ENCODE results near the gene TMEM184A.
"Not testable (repeated sequence)": the region's sequence is repeated elsewhere in the genome, so short reads cannot be mapped to it uniquely, and the experiment has no call there.

TMEM184A gene

DNA sequence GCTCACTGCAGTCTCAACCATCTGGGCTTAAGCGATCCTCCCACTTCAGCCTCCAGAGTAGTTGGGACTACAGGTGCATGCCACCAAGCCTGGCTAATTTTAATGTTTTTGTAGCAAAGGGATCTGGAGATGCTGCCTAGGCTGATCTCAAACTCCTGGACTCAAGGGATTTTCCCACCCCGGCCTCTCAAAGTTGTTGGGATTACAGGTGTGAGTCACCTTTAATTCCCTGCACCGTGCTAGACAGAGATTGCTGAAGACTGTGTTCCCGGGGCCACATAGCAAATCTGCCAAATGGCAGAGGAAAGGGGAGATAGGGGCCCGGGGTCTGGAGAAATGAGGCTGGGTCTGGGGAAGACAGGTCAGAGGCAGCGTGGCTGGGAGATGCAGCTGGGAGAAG lies 34.5 kb upstream of the TMEM184A start:
- DNase-seq (ENCODE audit: low read depth in 2 of 2), result no peak

DNA sequence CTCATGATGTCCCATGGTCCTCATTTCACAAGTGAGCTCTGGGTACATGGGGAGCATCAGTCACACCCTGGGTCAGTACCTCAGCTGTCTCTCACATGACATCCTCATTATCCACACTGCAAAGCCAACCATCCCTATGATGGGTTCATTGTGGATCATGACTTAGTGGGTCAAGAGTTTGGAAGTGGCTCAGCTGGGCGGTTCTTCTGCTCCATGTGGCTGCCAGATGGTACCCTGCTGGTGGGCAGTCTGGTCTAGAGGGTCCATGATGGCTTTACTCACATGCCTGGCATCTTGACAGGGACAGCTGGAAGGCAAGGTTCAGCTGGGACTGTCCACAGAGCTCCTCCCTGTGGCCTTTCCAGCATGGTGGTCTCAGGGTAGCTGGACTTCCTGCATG lies 33.0 kb upstream of the TMEM184A start:
- no peak for DNase-seq (ENCODE audit: low read depth in 2 of 2)

DNA sequence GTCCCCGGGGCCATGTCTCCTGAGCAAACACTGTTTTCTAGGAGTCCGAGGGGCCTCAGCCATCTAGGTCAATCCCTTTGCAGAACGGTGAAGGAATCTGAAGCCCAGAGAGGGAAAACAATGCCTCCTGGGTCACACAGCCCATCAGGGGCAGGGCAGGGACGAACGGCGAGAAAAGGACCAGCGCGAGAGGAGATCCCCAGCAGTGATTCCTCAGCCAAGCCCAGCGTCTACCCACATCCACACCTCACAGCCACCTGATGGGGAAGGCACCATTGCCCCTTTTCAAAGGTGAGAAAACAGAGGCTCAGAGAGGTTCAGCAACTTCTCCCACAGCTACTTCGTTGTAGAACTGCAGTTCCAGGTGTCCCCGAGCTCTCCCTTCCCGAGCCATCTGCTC lies 31.7 kb upstream of the TMEM184A start:
- no peak for DNase-seq (ENCODE audit: low read depth in 2 of 2)

DNA sequence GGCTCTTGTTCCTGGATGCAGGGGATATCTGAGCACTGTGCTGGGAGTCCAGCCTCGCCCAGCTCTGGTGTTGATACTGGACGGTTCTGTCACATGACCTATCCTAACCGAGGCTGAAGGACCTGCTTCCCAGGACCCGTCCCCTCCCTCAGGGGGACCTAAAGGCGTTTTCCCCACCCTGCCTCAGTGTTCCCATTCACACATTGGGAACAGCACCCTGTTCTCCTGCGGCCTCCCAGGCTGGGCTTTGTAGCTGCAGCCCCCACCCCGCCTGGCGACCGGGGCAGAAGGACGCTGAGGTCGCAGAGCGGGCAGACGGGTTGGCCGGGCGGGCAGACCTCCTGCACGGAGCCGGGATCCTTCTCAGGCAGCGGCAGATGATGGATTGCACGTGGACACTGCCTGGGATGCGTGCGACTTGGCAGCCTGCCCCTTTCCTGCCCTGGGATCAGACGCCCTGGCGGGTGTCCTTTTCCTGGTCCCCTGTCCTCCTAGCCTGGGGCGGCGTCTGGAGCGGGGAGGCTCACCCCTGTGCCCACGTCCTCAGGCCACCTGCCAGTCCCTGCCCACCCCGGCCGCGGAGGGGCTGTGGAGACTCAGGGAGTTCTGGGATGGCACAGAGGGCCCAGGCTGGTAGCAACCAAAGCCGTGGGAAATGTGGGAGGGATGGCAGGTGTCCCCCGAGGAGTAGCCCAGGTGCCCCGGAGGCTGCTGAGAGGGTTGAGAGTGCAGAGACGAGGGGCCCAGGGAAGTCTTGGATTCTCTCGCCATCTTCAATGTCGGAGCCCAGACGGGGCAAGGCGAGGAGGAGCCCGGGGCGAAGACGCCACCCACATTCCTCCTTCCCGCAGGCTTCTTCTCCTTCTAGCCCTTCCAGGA lies 31.1 kb upstream of the TMEM184A start:
- no peak for DNase-seq (ENCODE audit: low read depth in 2 of 2)

DNA sequence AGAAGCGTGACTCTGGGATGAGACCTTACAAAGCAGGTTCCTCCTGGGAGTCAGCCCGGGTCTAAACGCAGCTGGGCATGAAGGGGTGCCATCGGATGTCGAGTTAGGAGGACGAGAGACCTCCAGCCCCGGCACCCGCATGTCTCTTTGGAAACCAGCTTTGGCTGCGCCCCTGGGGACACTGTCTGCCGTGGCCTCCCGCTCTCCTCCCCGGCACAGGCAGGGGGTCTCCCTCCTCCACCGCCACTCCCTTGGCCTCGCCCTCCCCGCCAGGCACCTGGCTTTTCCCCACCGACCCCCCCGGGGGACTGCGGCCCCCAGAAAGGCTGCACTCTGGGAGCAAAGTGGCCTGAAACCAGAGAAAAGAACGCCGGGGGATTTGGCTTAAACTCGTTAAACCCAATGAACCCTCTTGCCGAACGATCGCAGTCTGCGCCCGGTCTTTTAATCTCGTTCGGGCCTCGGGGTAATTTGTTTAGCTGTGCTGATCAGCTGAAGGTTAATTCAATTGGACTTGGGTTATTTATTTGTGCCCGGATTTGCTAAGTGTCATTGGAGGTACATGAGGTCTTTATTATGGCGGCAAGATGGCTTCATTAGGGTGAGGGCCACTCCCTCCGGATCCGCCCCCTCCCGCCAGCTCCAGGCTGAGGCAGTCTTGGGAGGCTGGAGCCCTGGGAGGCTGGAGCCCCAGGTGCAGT lies 30.3 kb upstream of the TMEM184A start:
- DNase-seq (ENCODE audit: low read depth in 2 of 2), result no peak

DNA sequence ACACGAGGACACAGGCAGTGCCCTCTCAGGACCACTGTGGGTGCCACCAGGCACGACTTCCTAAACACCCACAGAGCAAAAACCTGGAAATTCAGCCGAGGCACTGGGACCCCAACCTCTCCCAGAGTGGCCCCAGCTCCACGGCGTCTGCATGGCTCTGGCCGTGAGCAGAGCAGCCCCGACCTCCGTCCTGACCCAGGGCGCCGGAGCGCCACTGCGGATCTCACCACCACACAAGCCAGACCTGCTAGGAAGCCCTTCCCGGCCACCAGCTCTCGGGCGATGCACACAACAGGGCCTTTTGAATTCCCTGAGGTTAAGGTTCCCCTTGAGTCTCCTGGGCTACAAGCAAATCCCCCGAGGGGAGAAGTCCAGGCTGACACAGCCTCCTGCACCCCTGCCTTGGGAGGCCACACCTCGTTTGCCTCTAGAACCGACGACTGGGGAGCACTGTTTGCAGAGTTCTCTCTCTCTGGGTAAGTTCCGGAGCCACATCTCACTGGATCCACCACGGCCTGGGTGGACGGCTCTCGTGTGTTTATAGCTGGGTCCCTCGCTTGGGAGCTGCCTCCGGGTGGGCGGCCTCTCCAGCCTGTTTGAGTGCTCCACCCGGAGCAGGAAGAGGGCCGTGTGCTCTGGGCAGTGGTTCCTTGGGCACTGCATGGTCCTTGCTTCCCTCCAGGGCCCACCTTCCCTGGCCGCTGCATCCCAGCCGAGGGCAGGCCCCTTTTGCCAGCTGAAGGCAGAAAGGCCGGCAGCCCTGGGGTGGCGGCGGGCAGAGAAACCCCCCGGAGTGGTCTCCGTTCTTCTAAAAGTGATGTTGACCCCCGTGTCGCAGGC lies 29.4 kb upstream of the TMEM184A start:
- no peak for DNase-seq (ENCODE audit: low read depth in 2 of 2)

DNA sequence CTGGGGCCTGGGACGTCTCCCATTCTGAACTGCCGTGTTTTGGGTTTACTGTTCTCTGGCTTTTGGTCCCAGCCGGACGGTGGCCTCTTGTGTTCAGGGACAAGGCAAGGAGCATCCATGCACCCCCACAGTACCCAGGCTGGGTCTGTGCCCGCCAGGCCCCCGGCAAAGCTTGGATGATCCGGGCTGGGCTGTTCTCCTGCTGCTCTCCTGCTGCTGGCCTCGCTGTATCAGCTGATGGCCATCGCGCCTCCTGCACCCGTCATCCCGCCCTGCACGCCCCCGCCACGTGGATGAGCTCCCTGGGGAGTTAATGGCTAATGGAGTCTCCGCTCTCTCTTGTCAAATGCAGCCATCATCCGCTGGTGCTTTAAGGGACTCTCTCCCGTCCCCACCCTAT lies 28.7 kb upstream of the TMEM184A start:
- DNase-seq (ENCODE audit: low read depth in 2 of 2), result no peak

DNA sequence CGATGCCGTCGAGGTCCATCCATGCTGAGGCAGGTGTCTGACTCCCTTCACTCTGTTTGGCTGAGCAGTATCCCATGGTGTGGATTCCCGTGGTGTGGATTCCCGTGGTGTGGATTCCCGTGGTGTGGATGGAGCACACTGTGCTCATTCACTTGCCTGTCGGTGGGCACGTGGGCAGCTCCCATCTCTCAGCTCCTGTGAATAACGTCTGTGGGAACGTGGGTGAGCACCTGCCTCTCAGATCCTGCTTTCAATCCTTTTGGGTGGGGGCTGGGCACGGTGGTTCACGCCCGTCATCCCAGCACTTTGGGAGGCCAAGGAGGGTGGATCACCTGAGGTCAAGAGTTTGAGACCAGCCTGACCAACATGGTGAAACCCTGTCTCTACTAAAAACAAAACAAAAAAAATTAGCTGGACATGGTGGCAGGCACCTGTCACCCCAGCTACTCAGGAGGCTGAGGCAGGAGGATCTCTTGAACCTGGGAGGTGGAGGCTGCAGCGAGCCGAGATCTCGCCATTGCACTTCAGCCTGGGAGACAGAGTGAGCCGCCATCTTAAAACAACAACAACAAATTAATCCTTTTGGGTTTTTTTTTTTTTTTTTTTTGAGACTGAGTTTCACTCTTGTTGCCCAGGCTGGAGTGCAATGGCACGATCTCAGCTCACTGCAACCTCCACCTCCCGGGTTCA lies 27.4 kb upstream of the TMEM184A start:
- not testable (repeated sequence) for DNase-seq (ENCODE audit: low read depth in 2 of 2)

DNA sequence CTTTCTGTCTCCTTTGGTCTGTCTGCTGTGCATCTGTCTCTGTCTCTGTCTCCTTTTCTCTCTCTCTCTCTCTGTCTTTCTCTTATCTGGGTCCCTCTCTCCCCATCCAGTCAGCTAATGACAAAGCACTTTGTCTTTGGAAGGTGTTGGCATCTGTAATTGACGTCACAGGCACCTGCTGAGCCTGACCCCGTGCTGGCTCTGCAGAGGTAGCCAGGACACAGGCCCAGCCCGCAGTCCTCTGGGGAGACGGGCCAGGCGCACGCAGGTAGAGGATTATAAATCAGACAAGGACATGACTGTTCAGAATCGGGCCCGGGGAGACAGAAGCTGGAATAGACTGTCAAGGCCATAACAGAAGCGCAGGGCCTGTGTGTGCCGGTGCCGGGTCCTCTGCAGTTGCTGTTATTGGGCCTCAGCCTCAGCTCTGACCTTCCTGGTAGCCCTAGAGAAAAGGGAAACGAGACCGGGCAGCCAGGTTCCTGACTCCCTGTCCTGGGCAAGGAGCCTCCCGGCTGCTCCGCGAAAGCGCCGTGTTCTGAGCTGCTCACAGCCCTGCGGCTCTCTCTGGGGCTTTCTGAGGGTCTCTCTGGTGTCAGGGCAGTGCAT lies 24.5 kb upstream of the TMEM184A start:
- no peak for DNase-seq (ENCODE audit: low read depth in 2 of 2)

DNA sequence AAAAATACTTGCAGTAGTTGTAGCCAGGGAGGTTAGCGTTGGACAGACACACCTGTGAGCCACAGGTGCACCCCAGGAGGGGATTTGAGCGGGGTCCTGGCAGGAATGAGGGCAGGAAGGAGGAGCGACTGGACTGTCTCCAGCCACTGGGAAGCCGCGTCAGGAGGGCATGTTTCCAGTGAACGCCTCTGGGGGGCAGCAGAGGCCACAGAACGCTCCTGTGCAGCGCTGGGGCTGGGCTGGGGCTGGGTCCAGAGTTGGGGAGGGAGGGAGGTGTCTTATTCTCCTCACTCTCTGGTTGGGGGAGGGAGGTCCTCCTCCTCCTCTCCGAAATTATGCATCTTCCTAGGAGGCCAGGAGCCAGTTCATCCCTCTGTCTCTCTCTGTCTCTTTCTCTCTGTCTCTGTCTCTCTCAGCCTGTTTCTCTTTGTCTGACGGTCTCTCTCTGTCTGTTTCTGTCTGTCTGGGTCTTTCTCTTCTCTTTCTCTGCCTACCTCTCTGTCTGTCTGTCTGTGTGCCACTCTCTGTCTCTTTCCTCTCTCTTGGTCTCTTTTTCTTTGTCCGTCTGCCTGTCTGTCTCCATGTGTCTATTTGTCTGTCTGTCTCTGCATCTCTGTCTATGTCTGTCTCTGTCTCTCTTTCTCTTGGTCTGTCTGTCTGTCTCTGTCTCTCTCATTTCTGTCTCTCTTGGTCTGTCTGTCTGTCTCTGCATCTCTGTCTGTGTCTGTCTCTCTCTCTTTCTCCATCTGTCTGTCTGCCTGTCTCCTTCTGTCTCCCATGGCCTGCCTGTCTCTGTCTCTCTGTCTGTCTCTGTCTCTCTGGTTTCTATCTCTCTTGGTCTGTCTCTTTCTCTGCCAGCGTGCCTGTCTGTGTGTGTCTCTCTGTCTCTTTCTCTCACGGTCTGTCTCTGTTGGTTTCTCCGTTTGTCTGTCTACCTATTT lies 23.7 kb upstream of the TMEM184A start:
- DNase-seq (ENCODE audit: low read depth in 2 of 2), result peak; percentile 38 to 48

DNA sequence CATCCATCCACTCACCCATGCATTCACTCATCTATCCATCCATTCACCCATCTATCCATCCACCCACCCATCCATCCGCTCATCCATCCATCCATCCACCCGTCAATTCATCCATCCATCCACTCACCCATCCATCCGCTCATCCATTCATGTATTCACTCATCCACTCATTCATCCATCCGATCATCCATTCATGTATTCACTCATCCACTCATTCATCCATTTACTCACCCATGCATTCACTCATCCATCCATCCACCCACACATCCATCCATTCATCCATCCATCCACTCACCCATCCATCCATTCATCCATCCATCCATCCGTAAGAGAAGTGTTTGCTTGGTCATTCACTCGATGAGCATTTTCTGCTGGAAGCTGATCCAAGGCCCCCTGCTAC lies 22.5 kb upstream of the TMEM184A start:
- DNase-seq (ENCODE audit: low read depth in 2 of 2), result no peak

DNA sequence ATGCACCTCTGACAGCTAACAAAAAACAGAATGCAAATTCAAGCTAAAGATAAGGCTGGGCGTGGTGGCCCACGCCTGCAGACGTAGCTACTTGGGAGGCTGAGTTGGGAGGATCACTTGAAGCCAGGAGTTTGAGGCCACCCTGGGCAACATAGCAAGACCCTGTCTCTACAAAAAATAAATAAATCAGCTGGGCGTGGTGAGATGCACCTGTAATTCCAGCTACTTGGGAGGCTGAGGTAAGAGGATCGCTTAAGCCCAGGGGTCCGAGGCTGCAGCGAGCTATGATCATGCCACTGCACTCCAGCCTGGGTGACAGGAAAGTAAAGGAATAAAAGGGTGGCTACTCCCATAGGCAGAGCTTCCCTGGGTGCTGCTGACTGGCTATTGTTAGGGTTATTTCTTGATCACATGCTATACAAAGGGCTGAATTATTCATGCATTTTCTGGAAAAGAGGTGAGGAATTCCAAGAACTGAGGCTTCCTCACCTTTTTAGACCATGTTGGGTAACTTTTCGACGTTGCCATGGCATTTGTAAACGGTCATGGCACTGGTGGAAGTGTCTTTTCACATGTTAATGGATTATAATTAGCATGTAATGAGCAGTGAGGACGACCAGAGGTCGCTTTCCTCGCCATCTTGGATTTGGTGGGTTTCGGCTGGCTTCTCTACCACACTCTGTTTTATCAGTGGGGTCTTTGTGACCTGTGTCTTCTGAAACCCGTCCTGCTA lies 20.7 kb upstream of the TMEM184A start:
- no peak for DNase-seq (ENCODE audit: low read depth in 2 of 2)

DNA sequence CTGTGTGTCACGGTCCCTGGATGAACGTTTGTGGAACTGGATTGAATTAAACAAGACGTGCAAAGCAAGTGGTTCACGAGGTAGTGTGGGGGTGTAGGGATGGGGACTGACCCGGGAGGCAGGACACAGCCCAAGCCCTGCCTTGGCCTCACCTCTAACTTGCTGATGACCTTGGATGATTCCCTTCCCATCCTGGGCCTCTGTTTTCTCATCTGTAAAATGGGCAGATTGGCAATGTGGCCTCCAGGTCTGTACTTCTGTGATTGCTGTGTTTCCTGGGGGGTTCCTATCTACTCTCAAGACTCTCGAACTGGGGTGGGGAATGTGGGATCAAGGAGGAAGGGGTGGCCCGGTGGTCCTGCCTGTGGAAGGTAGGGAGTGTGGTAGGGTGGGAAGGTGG lies 19.8 kb upstream of the TMEM184A start:
- DNase-seq (ENCODE audit: low read depth in 2 of 2), result no peak

DNA sequence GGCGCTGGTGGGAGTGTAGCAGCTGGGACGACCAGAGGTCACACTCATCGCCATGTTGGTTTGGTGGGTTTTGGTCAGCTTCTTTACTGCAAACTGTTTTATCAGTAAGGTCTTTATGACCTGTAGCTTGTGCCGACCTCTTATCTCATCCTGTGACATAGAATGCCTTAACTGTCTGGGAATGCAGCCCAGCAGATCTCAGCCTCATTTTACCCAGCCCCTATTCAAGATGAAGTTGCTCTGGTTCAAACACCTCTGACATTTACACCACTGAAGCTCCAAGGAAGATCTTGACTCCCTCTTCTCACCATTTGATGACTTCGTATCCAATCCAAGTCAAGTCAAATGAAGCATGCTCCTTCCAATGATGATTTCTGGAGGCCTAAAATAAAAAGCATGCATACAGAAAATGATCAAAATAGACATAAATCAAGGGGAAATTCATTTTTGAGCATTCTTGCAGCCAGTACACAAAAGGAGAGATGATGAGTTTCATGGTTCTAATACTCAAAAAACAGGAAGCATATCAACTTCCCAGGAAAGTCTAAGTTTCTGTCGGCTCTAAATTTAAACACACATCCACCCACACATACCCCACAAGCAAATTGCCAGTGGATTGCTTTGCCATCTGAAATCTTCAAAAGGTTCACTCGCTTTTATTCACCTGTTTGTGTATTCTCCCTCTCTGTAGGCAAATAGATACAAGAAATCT lies 16.3 kb upstream of the TMEM184A start:
- no peak for DNase-seq (ENCODE audit: low read depth in 2 of 2)

DNA sequence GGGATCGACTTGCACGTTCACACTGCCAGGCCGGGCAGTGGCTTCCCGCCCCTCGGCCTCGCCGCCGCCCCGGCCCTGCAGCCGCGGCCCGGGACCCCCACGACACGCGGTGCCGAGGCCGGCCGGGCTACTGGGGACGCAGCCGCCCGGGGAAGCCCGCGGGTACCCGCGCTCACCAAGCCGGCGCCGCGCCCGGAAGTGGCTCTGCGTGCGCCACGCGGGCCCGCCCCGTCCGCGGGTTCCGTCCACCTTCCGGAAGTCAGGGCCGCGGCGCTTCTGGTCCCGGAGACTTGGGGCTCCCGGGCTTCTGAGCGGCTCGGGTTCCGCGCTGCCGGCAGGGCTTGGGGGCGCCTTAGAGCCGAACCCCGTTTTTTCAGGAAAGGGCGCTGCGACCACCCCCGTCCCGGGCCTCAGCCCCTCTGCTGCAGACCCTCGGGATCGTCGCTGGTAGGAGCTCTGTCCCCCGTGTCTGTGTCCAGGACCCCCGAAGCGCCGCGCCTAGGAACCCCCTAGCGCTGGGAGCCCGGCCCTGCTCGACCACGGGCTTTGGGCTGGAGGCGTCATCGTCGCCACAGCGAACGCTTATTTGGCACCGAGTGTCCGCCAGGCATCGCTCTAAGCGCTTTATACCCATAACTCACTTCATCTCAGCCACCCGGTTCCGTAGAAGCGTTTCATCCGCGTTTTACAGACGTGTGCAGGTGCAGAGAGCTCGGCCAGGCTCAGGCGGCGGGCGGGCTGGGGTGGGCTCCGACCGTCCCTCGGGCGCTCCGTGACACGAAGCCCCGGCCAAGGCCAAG lies 14.0 kb upstream of the TMEM184A start, which contains the start of gene PSMG3:
Gene PSMG3 (minus strand): TSS at position 200 of the 800 bp plus-strand sequence. CDS start 693 bp downstream, outside the sequence.
- DNase-seq (ENCODE audit: low read depth in 2 of 2), result peak; percentile 72 to 85

DNA sequence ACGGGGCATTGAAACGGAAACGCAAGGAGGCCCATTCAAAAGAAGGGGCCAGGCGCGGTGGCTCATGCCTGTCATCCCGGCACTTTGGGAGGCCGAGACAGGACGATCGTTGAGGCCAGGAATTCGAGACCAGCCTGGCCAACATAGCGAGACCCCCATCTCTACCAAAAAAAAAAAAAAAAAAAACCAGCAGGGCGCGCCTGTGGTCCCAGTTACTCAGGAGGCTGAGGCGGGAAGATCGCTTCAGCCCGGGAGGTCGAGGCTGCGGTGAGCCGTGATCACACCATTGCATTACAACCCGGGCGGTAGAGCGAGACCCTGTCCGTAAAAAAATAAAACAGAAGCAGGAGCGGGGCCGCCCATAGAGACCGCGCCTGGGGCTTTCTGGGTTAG lies 13.4 kb upstream of the TMEM184A start:
- no peak for DNase-seq (ENCODE audit: low read depth in 2 of 2)

DNA sequence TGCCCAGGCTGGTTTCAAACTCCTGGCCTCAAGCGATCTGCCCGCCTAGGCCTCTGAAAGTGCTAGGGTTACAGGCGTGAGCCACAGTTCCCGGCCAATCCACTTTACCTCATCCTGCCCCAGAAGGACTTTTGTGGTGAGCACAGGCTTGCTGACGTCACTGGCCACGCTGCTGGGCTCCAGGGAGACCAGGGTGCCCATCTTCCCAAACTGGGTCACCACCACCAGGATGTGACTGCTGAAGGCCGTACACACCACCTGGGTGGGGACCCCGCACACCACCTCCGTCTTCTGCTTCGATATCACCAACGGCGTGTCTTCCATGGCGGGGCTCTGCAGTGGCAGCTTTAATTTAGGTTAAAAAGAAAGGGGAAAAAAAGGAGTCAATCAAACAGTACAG lies 13.0 kb upstream of the TMEM184A start:
- no peak for DNase-seq (ENCODE audit: low read depth in 2 of 2)

Data from stimulated activated CD8-positive, alpha-beta memory T cell treated with anti-CD3 and anti-CD28 coated beads, Interleukin-7, amount 100 ng/mL, for 4 hours (primary cell).